VCaP (cell line): ENCODE measurements around the gene CRIP1.

ENCODE experiments used
- H3K27ac ChIP-seq: fragments of 450-650 bp; 2 replicates; pipeline ENCODE4 v1.5.1; 2017
- TF ChIP-seq, protein P1 (sequence below): fragments of 450-650 bp; conservative IDR thresholded peaks from 2 replicates; pipeline ENCODE4 v1.5.1; 2017; ENCODE audit warnings: mild to moderate bottlenecking, moderate library complexity

Gene CRIP1

DNA sequence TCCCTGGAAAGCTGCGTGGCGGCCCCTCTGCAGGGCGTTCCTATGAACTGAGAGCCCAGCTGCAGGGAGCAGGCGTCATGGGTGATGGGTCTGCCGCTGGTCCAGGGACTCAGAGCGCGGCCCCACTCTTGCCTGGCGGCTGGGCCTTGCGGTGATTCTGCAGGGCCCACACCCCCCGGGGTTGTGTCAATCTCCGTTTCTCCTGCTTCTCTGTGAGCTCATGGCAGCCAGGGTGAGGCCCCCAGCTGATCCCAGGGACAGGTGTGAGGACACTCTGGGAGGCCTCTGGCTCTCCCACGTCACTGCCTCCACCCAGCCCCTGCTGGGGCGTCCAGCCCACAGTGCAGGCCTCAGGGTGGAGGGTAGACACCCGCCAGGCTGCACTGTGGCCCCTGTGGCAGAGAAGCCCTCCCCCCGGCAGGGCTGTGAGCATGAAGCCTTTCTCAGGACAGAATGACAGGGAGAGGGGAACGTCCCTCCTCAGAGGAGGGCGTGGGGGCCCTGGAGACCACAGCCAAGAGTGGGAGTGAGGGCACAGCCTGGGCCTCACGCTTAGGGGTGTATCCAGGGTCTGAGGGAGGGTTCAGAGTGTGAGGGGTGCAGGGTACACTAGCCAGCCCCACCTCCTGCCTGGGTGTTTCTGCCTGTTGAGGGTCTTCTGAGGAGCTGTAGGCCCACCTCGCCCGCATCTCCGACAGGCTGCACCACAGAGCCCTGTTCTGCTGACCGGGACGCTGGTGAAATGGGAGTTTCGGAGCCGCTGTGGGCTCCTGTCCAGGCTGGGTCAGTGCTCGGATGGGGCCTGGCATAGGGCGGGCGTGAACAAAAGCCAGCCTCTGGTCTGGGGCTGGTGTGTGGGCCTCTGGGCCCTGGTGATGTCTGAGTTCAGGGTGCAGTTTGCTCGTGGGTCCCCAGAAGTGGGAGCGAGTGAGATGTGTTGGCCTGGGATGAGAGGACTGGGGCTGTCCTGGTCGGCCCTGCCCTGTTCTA lies 38.7 kb upstream of the CRIP1 start:
- H3K27ac ChIP-seq, result no peak overlapping the region; the same call in 1 of the 2 replicates
- TF ChIP-seq, protein P1, sequence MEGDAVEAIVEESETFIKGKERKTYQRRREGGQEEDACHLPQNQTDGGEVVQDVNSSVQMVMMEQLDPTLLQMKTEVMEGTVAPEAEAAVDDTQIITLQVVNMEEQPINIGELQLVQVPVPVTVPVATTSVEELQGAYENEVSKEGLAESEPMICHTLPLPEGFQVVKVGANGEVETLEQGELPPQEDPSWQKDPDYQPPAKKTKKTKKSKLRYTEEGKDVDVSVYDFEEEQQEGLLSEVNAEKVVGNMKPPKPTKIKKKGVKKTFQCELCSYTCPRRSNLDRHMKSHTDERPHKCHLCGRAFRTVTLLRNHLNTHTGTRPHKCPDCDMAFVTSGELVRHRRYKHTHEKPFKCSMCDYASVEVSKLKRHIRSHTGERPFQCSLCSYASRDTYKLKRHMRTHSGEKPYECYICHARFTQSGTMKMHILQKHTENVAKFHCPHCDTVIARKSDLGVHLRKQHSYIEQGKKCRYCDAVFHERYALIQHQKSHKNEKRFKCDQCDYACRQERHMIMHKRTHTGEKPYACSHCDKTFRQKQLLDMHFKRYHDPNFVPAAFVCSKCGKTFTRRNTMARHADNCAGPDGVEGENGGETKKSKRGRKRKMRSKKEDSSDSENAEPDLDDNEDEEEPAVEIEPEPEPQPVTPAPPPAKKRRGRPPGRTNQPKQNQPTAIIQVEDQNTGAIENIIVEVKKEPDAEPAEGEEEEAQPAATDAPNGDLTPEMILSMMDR, result no peak

DNA sequence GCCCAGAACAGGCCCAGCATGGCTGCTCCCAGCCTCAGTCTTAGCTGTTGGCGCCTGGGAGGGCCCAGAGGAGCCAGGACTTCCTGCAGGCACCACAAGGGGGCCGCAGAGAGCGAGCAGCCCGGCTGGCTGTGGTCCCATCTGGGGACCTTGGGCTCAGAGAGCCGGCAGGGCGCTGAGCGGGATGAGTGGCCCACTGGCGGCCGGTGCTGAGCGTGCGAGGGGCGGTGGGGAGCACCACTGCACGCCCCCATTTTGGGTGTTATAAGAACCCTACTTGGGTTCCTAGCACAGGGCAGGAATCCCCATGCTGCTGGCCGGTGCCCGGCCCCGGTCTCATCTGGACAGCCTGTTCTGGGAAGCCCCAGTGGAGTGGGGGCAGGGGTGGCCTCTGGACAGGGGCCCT lies 38.0 kb upstream of the CRIP1 start:
- H3K27ac ChIP-seq, result no peak overlapping the region; the same call in 1 of the 2 replicates
- TF ChIP-seq, protein P1, result peak; percentile 85

DNA sequence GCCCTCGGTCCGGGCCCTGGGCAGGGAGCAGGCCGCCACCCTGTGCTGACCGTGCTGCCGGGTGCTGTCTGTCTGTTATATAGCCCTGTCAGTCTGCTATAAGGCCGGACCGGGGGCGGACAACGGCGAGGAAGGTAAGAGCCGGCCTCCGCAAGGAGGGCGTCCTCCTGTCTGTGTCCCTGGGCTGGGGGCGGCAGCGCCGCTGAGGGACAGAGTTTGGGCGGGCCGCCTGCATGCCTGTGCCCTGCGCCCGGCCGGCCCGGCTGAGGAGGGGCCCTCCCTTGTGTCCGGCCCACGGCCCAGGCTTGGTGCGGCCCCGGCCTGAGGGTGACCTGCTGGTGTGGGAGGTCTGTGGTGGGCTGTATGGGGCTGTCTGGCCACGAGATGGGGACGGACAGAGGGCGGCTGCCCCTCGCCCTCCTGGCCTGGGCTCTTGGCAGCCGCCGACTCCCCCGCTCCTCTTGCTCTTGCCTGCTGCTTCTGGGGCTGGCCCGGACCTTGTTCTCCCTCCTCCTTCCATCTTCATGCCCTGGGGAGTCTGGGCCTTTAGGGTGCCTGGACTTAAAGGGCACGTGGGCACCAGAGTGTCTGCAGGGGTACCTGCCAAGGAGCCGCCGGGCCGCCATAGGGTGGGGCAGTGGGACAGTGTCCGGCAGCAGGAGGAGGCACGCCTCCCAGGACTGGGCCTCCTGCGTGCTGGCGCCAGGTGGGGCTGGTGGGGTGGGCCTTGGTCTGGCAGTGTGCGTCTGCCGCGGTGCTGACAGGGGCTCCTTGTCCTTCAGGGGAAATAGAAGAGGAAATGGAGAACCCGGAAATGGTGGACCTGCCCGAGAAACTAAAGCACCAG lies 37.2 kb upstream of the CRIP1 start:
- no peak overlapping the region for H3K27ac ChIP-seq
- TF ChIP-seq, protein P1, result no peak

DNA sequence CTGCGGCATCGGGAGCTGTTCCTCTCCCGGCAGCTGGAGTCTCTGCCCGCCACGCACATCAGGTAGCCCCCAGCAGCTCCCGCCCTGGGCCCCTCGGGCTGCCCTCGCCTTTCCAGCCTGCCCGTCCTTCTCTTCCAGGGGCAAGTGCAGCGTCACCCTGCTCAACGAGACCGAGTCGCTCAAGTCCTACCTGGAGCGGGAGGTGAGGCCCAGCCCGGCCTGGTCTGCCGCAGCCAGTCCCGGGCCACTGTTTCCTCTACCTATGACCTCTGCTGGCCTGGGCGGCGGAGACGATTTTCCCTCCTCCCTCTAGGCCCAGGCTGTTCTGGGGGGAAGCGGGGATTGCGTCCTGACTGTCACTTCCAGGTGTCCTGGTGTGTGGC lies 36.6 kb upstream of the CRIP1 start:
- H3K27ac ChIP-seq, result no peak overlapping the region
- TF ChIP-seq, protein P1, result no peak

DNA sequence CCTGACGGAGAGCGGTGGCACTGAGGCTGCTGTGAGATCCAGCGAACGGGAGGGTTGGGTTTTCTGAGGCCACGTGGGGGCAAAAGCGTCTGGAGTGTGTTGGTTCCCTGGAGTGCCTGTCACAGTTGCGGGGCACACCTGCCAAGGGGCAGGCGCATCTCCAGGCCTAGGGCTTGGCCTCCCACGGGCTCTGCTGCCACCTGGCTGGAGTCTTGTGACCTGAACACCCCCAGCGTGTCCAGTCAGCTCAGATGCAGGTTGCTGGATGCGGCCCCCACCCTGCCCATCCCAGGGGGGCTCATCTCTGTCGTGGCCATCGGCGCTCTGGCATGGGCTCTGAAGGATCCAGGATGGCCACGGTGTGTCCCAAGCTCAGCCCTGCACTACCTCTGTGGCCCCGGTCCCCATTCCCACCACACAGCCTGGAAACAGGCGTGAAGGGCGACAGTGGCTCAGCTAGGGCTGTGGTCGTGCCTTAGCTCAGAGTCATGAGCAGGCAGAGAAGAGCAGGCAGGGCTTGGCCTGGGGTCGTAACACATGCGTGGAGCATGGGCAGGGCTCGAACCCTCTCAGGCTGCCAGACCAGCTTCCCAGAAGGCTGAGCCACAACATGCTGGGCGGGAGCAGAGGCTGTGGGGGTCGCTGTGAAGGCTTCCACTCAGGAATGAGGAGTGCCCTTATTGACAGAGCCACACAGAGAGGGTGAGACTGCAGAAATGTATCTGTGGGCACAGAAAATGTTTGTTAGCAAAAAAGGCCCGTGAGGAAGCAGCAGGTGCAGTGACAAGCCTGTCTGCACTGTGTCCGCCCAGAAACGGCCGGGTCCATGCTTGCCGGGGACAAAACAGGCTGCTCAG lies 35.6 kb upstream of the CRIP1 start:
- no peak overlapping the region for H3K27ac ChIP-seq
- TF ChIP-seq, protein P1, result no peak

DNA sequence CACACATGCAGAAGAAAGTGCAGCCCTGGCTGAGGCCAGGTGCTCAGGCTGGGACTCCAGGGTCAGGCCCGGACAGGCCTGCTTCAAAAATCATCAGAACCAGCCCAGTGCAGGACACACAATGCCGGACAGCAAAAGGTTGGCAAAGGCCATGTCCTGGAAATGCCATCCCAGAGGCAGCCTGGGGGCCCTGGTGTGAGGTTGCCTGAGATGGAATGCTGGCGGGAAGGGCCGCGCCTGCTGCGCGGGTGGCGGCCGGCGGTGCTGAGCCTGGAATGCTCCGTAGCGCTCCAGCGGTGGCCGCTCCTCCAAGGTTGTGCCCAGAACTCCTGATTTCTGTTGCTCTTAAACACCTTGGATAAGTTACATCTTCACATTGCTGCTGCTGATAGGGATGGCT lies 33.7 kb upstream of the CRIP1 start:
- TF ChIP-seq, protein P1, result no peak
- no peak overlapping the region for H3K27ac ChIP-seq
